Germinal center (tissue), 1 donor: ENCODE measurements around the gene GABRA1.

ENCODE experiments used
- DNase-seq: peaks from one replicate; pipeline ENCODE4 v3.0.0; 2012; ENCODE audit warnings: mixed read lengths, low spot score

GABRA1 gene

DNA sequence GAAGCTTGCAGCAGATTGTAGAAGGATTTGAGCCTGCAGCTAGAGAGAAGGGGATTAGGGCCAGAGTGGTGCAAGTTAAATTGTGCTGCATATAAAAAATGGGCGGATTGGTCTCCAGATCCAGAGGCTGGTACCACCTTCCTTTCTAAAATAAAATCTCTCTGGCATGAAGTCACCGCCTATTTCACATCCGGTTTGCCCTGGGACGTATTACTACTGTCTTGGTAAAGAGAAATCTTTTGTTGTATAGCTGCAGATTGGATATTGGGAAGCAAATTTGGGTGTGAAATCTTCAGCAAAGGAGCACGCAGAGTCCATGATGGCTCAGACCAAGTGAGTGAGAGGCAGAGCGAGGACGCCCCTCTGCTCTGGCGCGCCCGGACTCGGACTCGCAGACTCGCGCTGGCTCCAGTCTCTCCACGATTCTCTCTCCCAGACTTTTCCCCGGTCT is at the start of gene GABRA1:
Gene GABRA1 (plus strand): TSS at position 180 of the 451 bp plus-strand sequence. CDS start 2,691 bp downstream, outside the sequence.
- no peak for DNase-seq

DNA sequence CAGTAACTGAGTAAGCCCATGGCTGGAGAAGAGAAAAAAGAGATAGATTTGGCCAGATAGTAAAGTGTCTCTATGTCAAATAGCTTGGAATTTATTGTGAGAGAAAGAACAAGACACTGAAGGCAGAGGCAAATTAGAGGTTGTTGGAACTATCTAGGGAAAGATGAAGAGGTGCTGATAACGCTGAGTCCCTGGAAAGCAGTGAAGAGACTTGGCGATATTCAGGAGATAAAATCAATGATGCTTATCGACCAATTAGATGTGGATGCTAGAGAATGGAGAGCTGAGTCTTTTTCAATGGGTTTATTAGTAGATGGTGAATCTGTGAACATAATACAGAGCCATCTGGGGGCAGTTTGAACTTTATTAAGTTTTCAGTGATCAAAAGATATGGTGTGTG is 48.6 kb upstream of the GABRA1 start:
- no peak for DNase-seq

GRCh38 chr5:161804263-161804662 is 43.7 kb upstream of the GABRA1 start:
- DNase-seq: no peak

DNA sequence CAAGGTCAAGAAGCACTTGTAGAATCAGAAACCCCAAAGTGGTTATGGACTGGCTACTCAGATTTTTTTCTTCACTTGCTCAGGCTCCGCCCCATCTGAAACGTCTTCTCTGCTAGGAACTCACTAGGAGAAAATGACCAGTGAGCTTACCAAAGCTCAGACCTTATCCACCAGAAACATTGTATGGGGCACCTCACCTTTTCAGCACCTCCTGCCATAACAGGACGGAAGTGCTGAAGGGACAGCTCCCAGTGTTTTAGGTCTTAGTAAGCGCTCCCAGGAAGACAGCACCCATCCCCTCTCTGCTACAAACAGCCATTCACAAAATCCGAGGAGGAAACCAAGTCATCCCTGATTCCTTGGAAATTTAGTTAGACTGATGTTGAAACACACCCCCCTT is 1.2 kb upstream of the GABRA1 start:
- no peak for DNase-seq

GRCh38 chr5:161847447-161847846 is 473 bp upstream of the GABRA1 start:
- DNase-seq: no peak

DNA sequence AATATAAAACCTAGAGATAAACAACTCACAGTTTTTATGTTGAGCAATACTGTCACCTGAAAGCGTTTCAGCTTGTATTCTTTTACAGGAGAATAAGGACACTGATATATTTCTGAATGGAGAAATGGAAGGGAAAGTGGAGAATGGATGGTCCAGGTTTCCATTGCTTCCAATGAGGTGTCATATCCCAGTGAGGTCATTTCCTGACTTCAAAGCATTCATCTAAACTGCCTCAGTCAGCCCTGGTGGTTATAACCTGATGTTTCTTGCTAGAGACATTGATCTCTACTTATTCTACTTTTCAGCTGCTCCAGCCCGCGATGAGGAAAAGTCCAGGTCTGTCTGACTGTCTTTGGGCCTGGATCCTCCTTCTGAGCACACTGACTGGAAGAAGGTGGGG is 2.6 kb downstream of the GABRA1 start:
- DNase-seq: no peak

- no peak for DNase-seq
These were observed 3.9 kb downstream of the GABRA1 start for GRCh38 chr5:161851691-161852299.

- DNase-seq: no peak
These were observed 9.4 kb downstream of the GABRA1 start for GRCh38 chr5:161857358-161857757.

- DNase-seq: no peak
These were observed 15.3 kb downstream of the GABRA1 start for GRCh38 chr5:161863259-161863658.

DNA sequence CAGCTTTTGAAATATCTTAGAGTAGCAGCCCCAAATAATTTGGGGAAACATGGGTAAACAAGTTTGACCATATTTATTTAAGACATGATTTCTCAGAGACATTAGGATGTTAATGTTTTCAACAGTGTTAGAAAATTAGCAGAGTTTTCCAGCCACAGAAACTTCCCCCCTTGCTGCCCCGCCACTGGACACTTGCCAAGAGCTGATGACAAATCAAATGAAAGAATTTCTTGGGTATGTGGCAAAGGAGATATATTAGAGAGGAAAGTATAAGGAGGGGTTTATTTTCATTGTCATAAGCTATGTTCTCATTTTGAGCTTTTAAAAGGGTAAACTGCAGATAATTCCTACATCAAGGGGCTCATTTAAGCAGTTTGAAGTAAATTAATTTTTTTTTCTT is 15.9 kb downstream of the GABRA1 start:
- no peak for DNase-seq

DNA sequence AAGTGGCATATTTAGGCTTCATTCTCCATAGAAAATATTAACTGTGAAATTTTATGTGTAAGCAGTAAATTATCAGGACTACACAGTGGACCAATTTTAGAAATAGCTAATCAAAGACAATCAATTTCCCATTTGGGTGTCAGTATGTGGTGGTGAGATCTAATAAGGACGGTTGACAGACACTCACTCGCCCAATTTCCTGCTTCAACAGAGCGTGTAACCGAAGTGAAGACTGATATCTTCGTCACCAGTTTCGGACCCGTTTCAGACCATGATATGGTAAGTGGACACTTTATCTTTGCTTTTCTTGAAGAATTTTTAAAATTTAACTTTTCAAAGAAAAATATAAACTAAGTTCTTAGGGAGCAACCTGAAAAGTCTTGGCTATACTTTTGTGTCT is 17.6 kb downstream of the GABRA1 start:
- no peak for DNase-seq

- DNase-seq: no peak
These were observed 42.1 kb downstream of the GABRA1 start for GRCh38 chr5:161889971-161890370.

DNA sequence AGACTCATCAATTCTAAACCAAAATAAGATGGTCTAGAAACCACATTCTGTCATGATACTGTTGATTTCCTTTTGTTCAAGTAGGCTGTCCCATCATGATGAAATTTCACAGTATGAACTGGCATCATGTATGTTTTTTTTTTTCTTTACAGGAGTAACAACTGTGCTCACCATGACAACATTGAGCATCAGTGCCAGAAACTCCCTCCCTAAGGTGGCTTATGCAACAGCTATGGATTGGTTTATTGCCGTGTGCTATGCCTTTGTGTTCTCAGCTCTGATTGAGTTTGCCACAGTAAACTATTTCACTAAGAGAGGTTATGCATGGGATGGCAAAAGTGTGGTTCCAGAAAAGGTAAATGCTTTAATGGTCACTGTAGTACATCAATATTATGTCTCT is 47.6 kb downstream of the GABRA1 start:
- DNase-seq: no peak

- no peak for DNase-seq
These were observed 49.1 kb downstream of the GABRA1 start for GRCh38 chr5:161897033-161897432.

DNA sequence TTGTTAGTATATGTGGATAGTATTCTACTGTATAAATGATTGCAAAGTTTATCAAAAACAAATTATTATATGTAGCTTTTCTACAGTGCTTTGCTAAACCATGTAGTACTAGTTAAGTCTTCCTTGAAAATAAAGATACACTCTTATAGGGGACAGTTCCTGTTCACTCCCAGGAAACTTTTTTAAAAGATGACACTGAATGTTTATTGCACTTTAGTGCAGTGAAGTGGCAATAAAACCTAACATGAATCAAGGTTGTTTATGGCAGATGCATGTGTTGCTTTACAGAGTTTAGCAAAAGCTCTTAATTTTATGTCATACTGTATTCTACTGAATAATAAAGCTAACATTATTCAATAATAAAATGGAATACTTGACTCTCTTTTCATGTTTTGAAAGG is 51.7 kb downstream of the GABRA1 start:
- DNase-seq: no peak

GRCh38 chr5:161900981-161901380 is 53.1 kb downstream of the GABRA1 start:
- DNase-seq: no peak

DNA sequence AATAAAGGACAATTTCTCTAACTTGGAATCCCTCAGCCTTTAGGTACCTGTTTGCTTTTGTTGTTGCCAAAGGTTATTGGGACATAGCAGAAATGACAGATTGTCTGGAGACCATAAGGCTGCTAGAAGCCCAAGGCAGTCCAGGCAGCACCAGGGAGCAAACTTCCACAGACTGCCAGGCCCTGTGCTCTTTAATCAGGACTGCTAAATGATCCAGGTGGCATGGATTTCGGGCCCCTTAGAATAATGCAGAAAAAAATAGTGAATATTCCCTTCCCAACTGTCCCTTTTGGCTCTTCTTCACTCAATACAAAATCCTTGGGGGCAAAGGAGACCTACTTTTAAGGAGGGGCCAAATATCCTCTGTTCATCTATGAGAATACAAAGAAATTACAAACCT is 73.9 kb downstream of the GABRA1 start:
- DNase-seq: no peak

GRCh38 chr5:161924270-161924669 is 76.3 kb downstream of the GABRA1 start:
- DNase-seq: no peak

GRCh38 chr5:161925960-161926359 is 78.0 kb downstream of the GABRA1 start:
- DNase-seq: no peak

DNA sequence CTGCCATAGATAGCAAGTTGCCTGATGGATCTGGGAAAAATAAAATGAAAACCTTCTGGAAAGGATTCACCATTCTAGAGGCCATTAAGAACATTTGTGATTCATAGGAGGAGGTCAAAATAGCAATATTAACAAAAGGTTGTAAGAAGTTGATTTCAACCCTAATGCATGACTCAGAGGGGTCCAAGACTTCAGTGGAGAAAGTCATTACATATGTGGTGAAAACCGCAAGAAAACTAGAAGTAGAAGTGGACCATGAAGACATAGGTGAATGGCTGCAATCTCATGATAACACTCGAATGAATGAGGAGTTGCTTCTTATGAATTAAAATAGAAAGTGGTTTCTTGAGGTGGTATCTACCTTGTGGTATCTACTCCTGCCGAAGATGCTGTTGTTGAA is 86.6 kb downstream of the GABRA1 start:
- no peak for DNase-seq

GRCh38 chr5:161944974-161945373 is 97.1 kb downstream of the GABRA1 start:
- no peak for DNase-seq

DNA sequence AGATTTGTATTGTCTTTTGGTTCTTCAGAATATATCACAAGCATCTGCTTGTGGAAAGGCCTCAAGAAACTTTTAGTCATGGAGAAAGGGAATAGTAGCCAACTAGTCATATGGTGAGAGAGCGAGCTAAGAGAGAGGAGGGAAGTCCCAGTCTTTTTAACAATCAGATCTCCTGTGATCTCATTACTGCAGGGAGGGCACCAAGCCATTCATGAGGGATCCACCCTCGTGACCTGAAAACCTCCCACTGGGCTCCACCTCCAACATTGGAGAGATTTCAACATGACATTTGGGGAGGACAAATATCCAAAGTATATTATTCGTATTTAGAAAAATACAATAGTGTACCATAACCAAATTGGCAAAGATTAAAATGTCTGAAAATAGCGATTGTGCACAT is 99.0 kb downstream of the GABRA1 start:
- DNase-seq: no peak
